ENCODE measurements around the gene ATF6. TPM values are rescaled to one million over a fixed set of nuclear protein-coding genes. Genes with fewer than 3 reads are reported as not detected.

Gene ATF6, protein sequence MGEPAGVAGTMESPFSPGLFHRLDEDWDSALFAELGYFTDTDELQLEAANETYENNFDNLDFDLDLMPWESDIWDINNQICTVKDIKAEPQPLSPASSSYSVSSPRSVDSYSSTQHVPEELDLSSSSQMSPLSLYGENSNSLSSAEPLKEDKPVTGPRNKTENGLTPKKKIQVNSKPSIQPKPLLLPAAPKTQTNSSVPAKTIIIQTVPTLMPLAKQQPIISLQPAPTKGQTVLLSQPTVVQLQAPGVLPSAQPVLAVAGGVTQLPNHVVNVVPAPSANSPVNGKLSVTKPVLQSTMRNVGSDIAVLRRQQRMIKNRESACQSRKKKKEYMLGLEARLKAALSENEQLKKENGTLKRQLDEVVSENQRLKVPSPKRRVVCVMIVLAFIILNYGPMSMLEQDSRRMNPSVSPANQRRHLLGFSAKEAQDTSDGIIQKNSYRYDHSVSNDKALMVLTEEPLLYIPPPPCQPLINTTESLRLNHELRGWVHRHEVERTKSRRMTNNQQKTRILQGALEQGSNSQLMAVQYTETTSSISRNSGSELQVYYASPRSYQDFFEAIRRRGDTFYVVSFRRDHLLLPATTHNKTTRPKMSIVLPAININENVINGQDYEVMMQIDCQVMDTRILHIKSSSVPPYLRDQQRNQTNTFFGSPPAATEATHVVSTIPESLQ
- total RNA-seq: 10 to 100 TPM; 22.3 to 22.4 TPM
- 10 to 100 TPM; 14.3 to 22.7 TPM for polyA plus RNA-seq

GRCh38 chr1:161766102-161766981 lies at the start of gene ATF6:
Gene ATF6 (plus strand): TSS chr1:161766320. CDS start chr1:161766361, 41 bp downstream.
- POLR2A ChIA-PET (ENCODE audit: partially characterized antibody): interaction anchor here (1.6 kb wide), 2 partner anchors 17 to 39 kb away, joined by 5 to 7 read pairs; partner anchors contain the start of gene DUSP12
- DNase-seq: peak; percentile 77 to 85 (median 82)
- Mint-ChIP-seq H3K4me3 (peak within 1 kb of the TSS; percentile 95 to 100 (median 99)), H3K36me3 (peaks cover 0 to 9% of the 10 kb centered on the region in 2 donors), H3K27me3 (no peaks in the 10 kb centered on the region), H3K27ac (peak within 1 kb of the TSS; percentile 97 to 99 (median 98)), H3K4me1 (peaks cover 29 to 50% (median 41%) of the 10 kb centered on the region in 4 donors), H3K9me3 (no peaks in the 10 kb centered on the region)
- intact Hi-C loops (cut with micrococcal nuclease): loop anchor here (2.0 to 10.0 kb wide), 3 partner anchors 40 to 372 kb away; partner anchors contain the start of gene OLFML2B
- no peaks in the 10 kb centered on the region for H3K36me3 ChIP-seq (ENCODE audit: insufficient read depth, low read length)
- peak within 1 kb of the TSS; percentile 89 to 90 for H3K4me3 ChIP-seq (ENCODE audit: low read length in 2 of 2)
- no peaks in the 10 kb centered on the region for H3K27me3 ChIP-seq (ENCODE audit: insufficient read depth, low read length)
- no peaks in the 10 kb centered on the region for H3K9me3 ChIP-seq (ENCODE audit: control insufficient read depth in 1 of 2, low read length in 2 of 2)
- peaks cover 58% of the 10 kb centered on the region for H3K4me1 ChIP-seq (ENCODE audit: insufficient read depth, low read length)
- peak within 1 kb of the TSS; percentile 88 for H3K27ac ChIP-seq (ENCODE audit: low read depth, low read length)
- CTCF ChIA-PET (ENCODE audit: partially characterized antibody): interaction anchor here (1.0 to 1.8 kb wide), 2 partner anchors 12 to 271 kb away, joined by 3 to 5 read pairs; no protein-coding TSS in a partner anchor

- CTCF ChIA-PET (ENCODE audit: partially characterized antibody): no interaction called here
- intact Hi-C loops (cut with micrococcal nuclease): no loop called here
- no peaks in the 10 kb centered on the region for H3K9me3 ChIP-seq (ENCODE audit: control insufficient read depth in 1 of 2, low read length in 2 of 2)
- H3K4me3 ChIP-seq (ENCODE audit: low read length in 2 of 2): no peak overlapping the region
- POLR2A ChIA-PET (ENCODE audit: partially characterized antibody): interaction anchor here (0.7 kb wide), 1 partner anchor 8 kb away, joined by 3 read pairs; no protein-coding TSS in a partner anchor
- H3K27ac ChIP-seq (ENCODE audit: low read depth, low read length): no peak overlapping the region
- H3K27me3 Mint-ChIP-seq: peaks cover 0 to 8% of the 10 kb centered on the region in 2 donors
- peaks cover 4% of the 10 kb centered on the region for H3K4me1 ChIP-seq (ENCODE audit: insufficient read depth, low read length)
- H3K4me1 Mint-ChIP-seq: peaks cover 0 to 7% (median 5%) of the 10 kb centered on the region in 4 donors
- H3K27ac Mint-ChIP-seq: peak overlapping the region in 1 of 7 donors; percentile 5
- DNase-seq: no peak
- no peaks in the 10 kb centered on the region for H3K9me3 Mint-ChIP-seq
- no peaks in the 10 kb centered on the region for H3K36me3 ChIP-seq (ENCODE audit: insufficient read depth, low read length)
- no peak overlapping the region for H3K4me3 Mint-ChIP-seq
- no peaks in the 10 kb centered on the region for H3K36me3 Mint-ChIP-seq
- no peaks in the 10 kb centered on the region for H3K27me3 ChIP-seq (ENCODE audit: insufficient read depth, low read length)
Measured at GRCh38 chr1:161718559-161719324, 47.4 kb upstream of the ATF6 start.

GRCh38 chr1:161719325-161719611 lies 46.9 kb upstream of the ATF6 start:
- Mint-ChIP-seq H3K36me3 (no peaks in the 10 kb centered on the region), H3K27ac (no peak overlapping the region), H3K4me3 (no peak overlapping the region), H3K27me3 (peaks cover 0 to 8% of the 10 kb centered on the region in 2 donors), H3K4me1 (peaks cover 0 to 7% (median 5%) of the 10 kb centered on the region in 4 donors), H3K9me3 (no peaks in the 10 kb centered on the region)
- intact Hi-C loops (cut with micrococcal nuclease): no loop called here
- no peak overlapping the region for H3K27ac ChIP-seq (ENCODE audit: low read depth, low read length)
- DNase-seq: no peak
- ChIA-PET CTCF (ENCODE audit: partially characterized antibody) (no interaction called here), POLR2A (ENCODE audit: partially characterized antibody) (no interaction called here)
- H3K27me3 ChIP-seq (ENCODE audit: insufficient read depth, low read length): no peaks in the 10 kb centered on the region
- H3K9me3 ChIP-seq (ENCODE audit: control insufficient read depth in 1 of 2, low read length in 2 of 2): no peaks in the 10 kb centered on the region
- H3K4me3 ChIP-seq (ENCODE audit: low read length in 2 of 2): no peak overlapping the region
- peaks cover 4% of the 10 kb centered on the region for H3K4me1 ChIP-seq (ENCODE audit: insufficient read depth, low read length)
- H3K36me3 ChIP-seq (ENCODE audit: insufficient read depth, low read length): no peaks in the 10 kb centered on the region

DNA sequence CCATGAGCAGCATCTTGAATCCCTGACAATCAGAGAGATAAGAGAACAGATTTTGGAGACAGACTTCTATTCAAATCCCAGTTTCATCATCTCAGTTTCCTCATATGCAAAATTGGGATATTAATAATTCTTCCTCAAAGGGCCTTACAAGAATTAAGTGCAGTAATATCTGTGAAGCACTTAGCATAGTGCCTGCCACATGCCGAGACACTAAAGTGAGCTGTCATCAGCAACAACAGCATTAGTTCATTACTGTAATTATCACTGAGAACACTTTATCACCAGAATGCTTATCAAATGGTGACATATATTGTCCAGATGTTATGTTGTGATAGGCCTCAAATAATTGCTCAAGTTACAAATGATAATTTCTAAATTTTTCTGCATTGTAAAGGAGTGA lies 45.7 kb upstream of the ATF6 start:
- H3K4me1 ChIP-seq (ENCODE audit: insufficient read depth, low read length): peaks cover 4% of the 10 kb centered on the region
- H3K27me3 ChIP-seq (ENCODE audit: insufficient read depth, low read length): no peaks in the 10 kb centered on the region
- no peak overlapping the region for H3K4me3 Mint-ChIP-seq
- no peaks in the 10 kb centered on the region for H3K9me3 Mint-ChIP-seq
- CTCF ChIA-PET (ENCODE audit: partially characterized antibody): no interaction called here
- POLR2A ChIA-PET (ENCODE audit: partially characterized antibody): no interaction called here
- intact Hi-C loops (cut with micrococcal nuclease): no loop called here
- no peak for DNase-seq
- H3K27ac Mint-ChIP-seq: no peak overlapping the region
- H3K36me3 Mint-ChIP-seq: no peaks in the 10 kb centered on the region
- H3K27ac ChIP-seq (ENCODE audit: low read depth, low read length): no peak overlapping the region
- H3K36me3 ChIP-seq (ENCODE audit: insufficient read depth, low read length): no peaks in the 10 kb centered on the region
- peaks cover 0 to 13% (median 10%) of the 10 kb centered on the region in 4 donors for H3K4me1 Mint-ChIP-seq
- H3K4me3 ChIP-seq (ENCODE audit: low read length in 2 of 2): no peak overlapping the region
- no peaks in the 10 kb centered on the region for H3K9me3 ChIP-seq (ENCODE audit: control insufficient read depth in 1 of 2, low read length in 2 of 2)
- H3K27me3 Mint-ChIP-seq: peaks cover 0 to 8% of the 10 kb centered on the region in 2 donors

- POLR2A ChIA-PET (ENCODE audit: partially characterized antibody): no interaction called here
- intact Hi-C loops (cut with micrococcal nuclease): no loop called here
- Histone ChIP-seq H3K4me3 (ENCODE audit: low read length in 2 of 2) (no peak within 1 kb of the TSS), H3K9me3 (ENCODE audit: control insufficient read depth in 1 of 2, low read length in 2 of 2) (no peaks in the 10 kb centered on the region), H3K27ac (ENCODE audit: low read depth, low read length) (no peak within 1 kb of the TSS), H3K36me3 (ENCODE audit: insufficient read depth, low read length) (no peaks in the 10 kb centered on the region), H3K4me1 (ENCODE audit: insufficient read depth, low read length) (peaks cover 8% of the 10 kb centered on the region), H3K27me3 (ENCODE audit: insufficient read depth, low read length) (no peaks in the 10 kb centered on the region)
- Mint-ChIP-seq H3K27ac (peak within 1 kb of the TSS in 1 of 7 donors; percentile 49), H3K36me3 (peaks cover 0 to 1% of the 10 kb centered on the region in 2 donors), H3K4me3 (no peak within 1 kb of the TSS), H3K4me1 (peaks cover 6 to 21% (median 16%) of the 10 kb centered on the region in 4 donors), H3K27me3 (peaks cover 0 to 4% of the 10 kb centered on the region in 2 donors), H3K9me3 (no peaks in the 10 kb centered on the region)
- no peak for DNase-seq
- CTCF ChIA-PET (ENCODE audit: partially characterized antibody): interaction anchor here (2.9 kb wide), 1 partner anchor 17 kb away, joined by 8 read pairs; no protein-coding TSS in a partner anchor
Measured at GRCh38 chr1:161720956-161721737, 45.0 kb upstream of the ATF6 start, which contains the start of gene FCRLB. Gene FCRLB (plus strand): TSS chr1:161721544. CDS start chr1:161722673, 1,129 bp downstream.

DNA sequence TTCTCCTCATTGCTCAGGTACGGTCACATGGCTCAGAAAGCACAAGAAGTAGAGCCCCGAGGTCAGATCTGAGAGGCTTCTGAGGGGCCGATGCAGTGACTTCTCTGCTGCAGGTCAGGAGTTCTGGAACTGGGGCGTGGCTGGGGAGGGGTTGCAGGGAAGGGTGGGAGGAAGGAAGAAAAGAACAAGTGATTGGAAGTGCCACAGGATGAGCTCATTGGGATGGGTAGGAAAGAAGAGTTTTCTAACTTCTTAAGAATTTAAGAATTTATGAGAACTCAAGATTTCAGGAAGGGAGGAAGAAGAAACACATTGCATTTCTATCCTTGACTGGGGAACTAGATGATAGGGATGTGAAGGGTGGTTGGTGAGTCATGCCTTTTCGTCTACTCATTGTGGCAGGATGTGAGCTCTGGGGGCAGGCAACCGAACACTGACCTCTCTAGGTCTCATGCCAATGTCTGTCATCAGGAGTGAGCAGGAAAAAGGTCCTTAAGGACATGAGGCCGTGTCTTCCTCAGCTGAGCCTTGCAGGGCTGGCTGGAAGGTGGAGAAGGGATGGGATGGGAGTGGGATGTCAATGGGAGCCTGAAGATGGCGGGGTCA lies 44.3 kb upstream of the ATF6 start:
- intact Hi-C loops (cut with micrococcal nuclease): no loop called here
- peaks cover 6 to 23% (median 16%) of the 10 kb centered on the region in 4 donors for H3K4me1 Mint-ChIP-seq
- POLR2A ChIA-PET (ENCODE audit: partially characterized antibody): no interaction called here
- Histone ChIP-seq H3K36me3 (ENCODE audit: insufficient read depth, low read length) (no peaks in the 10 kb centered on the region), H3K27ac (ENCODE audit: low read depth, low read length) (no peak overlapping the region), H3K4me1 (ENCODE audit: insufficient read depth, low read length) (peaks cover 8% of the 10 kb centered on the region), H3K4me3 (ENCODE audit: low read length in 2 of 2) (no peak overlapping the region), H3K9me3 (ENCODE audit: control insufficient read depth in 1 of 2, low read length in 2 of 2) (no peaks in the 10 kb centered on the region), H3K27me3 (ENCODE audit: insufficient read depth, low read length) (no peaks in the 10 kb centered on the region)
- no peak overlapping the region for H3K4me3 Mint-ChIP-seq
- no peaks in the 10 kb centered on the region for H3K9me3 Mint-ChIP-seq
- DNase-seq: no peak
- CTCF ChIA-PET (ENCODE audit: partially characterized antibody): interaction anchor here (2.9 kb wide), 1 partner anchor 16 kb away, joined by 8 read pairs; no protein-coding TSS in a partner anchor
- peaks cover 0 to 4% of the 10 kb centered on the region in 2 donors for H3K27me3 Mint-ChIP-seq
- H3K36me3 Mint-ChIP-seq: peaks cover 0 to 4% of the 10 kb centered on the region in 2 donors
- peak overlapping the region in 1 of 7 donors; percentile 49 for H3K27ac Mint-ChIP-seq

All from CD4-positive, alpha-beta memory T cell (primary cell).